DND-41 (cell line): Measurements from ENCODE around the gene NSMCE3.

ENCODE experiments used
- ATAC-seq: fragments of 200-7000 bp; cut with Tn5 transposase; 3 replicates; pipeline ENCODE4 v1.9.1; 2021; ENCODE audit warnings: low read depth; ENCODE audit not compliant: insufficient read depth
- DNase-seq: peaks from one replicate; pipeline ENCODE4 v3.0.0-alpha.2; 2020
- H2AFZ ChIP-seq: 2 replicates; pipeline ENCODE4 v1.6.0; 2012; ENCODE audit warnings: low read depth, low read length
- H3K27ac ChIP-seq: 2 replicates; pipeline ENCODE4 v1.5.1; 2012; ENCODE audit warnings: low read length, inconsistent platforms
- H3K27me3 ChIP-seq: fragments of 200-600 bp; sonication (generic); 2 replicates; pipeline ENCODE4 v1.6.0; 2012; ENCODE audit warnings: low read length, mild to moderate bottlenecking, inconsistent platforms; ENCODE audit not compliant: insufficient read depth, poor library complexity
- H3K36me3 ChIP-seq: 2 replicates; pipeline ENCODE4 v1.5.1; 2012; ENCODE audit warnings: low read length, inconsistent platforms; ENCODE audit not compliant: insufficient read depth
- H3K4me1 ChIP-seq: 2 replicates; pipeline ENCODE4 v1.5.1; 2012; ENCODE audit warnings: mild to moderate bottlenecking, low read length; ENCODE audit not compliant: insufficient read depth
- H3K4me2 ChIP-seq: 2 replicates; pipeline ENCODE4 v1.6.0; 2012; ENCODE audit warnings: mild to moderate bottlenecking, moderate library complexity, low read length, inconsistent platforms; ENCODE audit not compliant: insufficient read depth
- H3K4me3 ChIP-seq, 2 experiments: fragments of 200-600 bp in 1 of 2; shearing (Covaris generic) in 1 of 2; 2 replicates each; pipeline ENCODE4 v1.5.1; 2012 to 2016; ENCODE audit warnings: inconsistent platforms in 2 of 2, low read length in 2 of 2, mild to moderate bottlenecking in 2 of 2, low read depth in 1 of 2, moderate library complexity in 1 of 2
- H3K79me2 ChIP-seq: 2 replicates; pipeline ENCODE4 v1.6.0; 2012; ENCODE audit warnings: low read length, inconsistent platforms; ENCODE audit not compliant: insufficient read depth
- H3K9ac ChIP-seq: 2 replicates; pipeline ENCODE4 v1.6.0; 2012; ENCODE audit warnings: low read depth, mild to moderate bottlenecking, inconsistent platforms, low read length, moderate library complexity
- H3K9me3 ChIP-seq: 2 replicates; pipeline ENCODE4 v1.5.1; 2012; ENCODE audit warnings: low read length, moderate library complexity, mild to moderate bottlenecking, inconsistent platforms; ENCODE audit not compliant: insufficient read depth, severe bottlenecking
- H4K20me1 ChIP-seq: 2 replicates; pipeline ENCODE4 v1.6.0; 2012; ENCODE audit warnings: low read length; ENCODE audit not compliant: insufficient read depth
- EZH2 ChIP-seq: IDR thresholded peaks from 3 replicates; pipeline ENCODE4 v1.6.1; 2012; ENCODE audit warnings: borderline replicate concordance, low read depth, mild to moderate bottlenecking, moderate library complexity, low read length, inconsistent platforms; ENCODE audit not compliant: severe bottlenecking
- TF ChIP-seq, protein P1 (sequence below): IDR thresholded peaks from 2 replicates; pipeline ENCODE4 v1.5.1; 2012; ENCODE audit warnings: borderline replicate concordance, low read length, moderate library complexity, mild to moderate bottlenecking; ENCODE audit not compliant: poor library complexity, severe bottlenecking; ENCODE audit errors: extremely low read depth

The NSMCE3 gene

DNA sequence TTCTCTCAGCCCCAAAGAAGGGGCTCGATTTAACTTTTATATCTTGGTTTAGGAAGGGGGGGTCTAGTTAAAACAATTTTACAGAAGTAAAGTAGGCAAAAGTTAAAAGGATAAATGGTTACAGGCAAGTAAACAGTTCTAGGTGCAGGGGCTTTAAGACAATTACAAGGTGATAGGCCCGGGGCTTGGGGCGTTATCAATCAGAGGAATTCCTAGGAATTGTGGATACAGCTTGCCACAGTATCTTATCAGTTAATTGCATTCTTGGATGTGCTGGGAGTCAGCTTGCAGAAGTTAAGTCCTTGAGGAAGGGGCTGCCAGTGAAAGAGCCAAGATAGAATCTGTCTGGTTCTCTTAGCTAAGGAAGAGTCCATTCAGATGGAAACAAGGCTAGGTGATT, 52.7 kb downstream of the NSMCE3 start:
- no peak for ATAC-seq
- Histone ChIP-seq H3K27me3 (no peaks in the 10 kb centered on the region), H2AFZ (no peak overlapping the region), H3K27ac (no peak overlapping the region), H3K79me2 (no peaks in the 10 kb centered on the region), H3K9ac (no peak overlapping the region), H3K9me3 (no peaks in the 10 kb centered on the region), H4K20me1 (no peaks in the 10 kb centered on the region), H3K4me2 (no peak overlapping the region), H3K36me3 (no peaks in the 10 kb centered on the region), H3K4me3 (no peak overlapping the region), H3K4me1 (no peaks in the 10 kb centered on the region)
- TF ChIP-seq, protein P1, sequence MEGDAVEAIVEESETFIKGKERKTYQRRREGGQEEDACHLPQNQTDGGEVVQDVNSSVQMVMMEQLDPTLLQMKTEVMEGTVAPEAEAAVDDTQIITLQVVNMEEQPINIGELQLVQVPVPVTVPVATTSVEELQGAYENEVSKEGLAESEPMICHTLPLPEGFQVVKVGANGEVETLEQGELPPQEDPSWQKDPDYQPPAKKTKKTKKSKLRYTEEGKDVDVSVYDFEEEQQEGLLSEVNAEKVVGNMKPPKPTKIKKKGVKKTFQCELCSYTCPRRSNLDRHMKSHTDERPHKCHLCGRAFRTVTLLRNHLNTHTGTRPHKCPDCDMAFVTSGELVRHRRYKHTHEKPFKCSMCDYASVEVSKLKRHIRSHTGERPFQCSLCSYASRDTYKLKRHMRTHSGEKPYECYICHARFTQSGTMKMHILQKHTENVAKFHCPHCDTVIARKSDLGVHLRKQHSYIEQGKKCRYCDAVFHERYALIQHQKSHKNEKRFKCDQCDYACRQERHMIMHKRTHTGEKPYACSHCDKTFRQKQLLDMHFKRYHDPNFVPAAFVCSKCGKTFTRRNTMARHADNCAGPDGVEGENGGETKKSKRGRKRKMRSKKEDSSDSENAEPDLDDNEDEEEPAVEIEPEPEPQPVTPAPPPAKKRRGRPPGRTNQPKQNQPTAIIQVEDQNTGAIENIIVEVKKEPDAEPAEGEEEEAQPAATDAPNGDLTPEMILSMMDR: no peak
- TF ChIP-seq EZH2: no peak
- DNase-seq: no peak
